C4-2B (cell line): ENCODE results near the gene HTR3B.

Experiments
- CTCF ChIP-seq: fragments of 450-650 bp; conservative IDR thresholded peaks from 2 replicates; pipeline ENCODE4 v1.5.1; 2017; ENCODE audit warnings: mild to moderate bottlenecking
- ZFX ChIP-seq: fragments of 450-650 bp; IDR thresholded peaks from 2 replicates; pipeline ENCODE4 v1.6.1; 2017

DNA sequence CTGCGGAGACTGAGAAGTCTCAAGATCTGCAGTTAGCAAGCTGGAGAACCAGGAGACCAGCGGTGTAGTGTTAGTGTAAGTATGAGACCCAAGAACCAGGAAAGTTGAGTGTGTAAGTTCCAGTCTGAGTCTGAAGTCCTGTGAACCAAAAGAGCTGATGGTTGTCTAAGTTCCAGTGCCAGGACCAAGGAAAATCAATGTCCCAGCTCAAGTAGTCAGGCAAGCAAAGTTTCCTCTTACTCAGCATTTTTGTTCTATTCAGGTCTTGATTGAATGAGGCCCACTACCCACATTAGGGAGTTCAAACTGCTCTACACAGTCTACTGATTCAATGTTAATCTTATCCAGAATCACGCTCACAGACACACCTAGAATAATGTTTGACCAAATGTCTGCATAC is 40.2 kb upstream of the HTR3B start:
- TF ChIP-seq CTCF (no peak), ZFX (no peak)
